Peyer's patch (tissue), 4 donors: ENCODE measurements around the gene ITGA2B.

ENCODE experiments used
- POLR2A ChIP-seq, 2 donors: fragments of 450-650 bp; IDR thresholded peaks; one replicate each; pipeline ENCODE4 v1.5.1; 2017; ENCODE audit warnings: antibody characterized with exemption in 2 of 2, mild to moderate bottlenecking in 2 of 2, moderate library complexity in 2 of 2
- TF ChIP-seq, protein P1 (sequence below), 6 experiments: fragments of 450-650 bp in 4 of 6; fragments of 200-600 bp in 2 of 6; sonication (generic) in 1 of 6; IDR thresholded peaks; one replicate each; pipeline ENCODE4 v1.5.1; 2017 to 2019; ENCODE audit warnings: antibody characterized with exemption in 6 of 6, mild to moderate bottlenecking in 3 of 6, moderate library complexity in 1 of 6

- TF ChIP-seq, protein P1, sequence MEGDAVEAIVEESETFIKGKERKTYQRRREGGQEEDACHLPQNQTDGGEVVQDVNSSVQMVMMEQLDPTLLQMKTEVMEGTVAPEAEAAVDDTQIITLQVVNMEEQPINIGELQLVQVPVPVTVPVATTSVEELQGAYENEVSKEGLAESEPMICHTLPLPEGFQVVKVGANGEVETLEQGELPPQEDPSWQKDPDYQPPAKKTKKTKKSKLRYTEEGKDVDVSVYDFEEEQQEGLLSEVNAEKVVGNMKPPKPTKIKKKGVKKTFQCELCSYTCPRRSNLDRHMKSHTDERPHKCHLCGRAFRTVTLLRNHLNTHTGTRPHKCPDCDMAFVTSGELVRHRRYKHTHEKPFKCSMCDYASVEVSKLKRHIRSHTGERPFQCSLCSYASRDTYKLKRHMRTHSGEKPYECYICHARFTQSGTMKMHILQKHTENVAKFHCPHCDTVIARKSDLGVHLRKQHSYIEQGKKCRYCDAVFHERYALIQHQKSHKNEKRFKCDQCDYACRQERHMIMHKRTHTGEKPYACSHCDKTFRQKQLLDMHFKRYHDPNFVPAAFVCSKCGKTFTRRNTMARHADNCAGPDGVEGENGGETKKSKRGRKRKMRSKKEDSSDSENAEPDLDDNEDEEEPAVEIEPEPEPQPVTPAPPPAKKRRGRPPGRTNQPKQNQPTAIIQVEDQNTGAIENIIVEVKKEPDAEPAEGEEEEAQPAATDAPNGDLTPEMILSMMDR (IDR thresholded peaks at IDR 0.05): no peak
- TF ChIP-seq POLR2A (IDR thresholded peaks at IDR 0.05): no peak
Measured at GRCh38 chr17:44382917-44383316, 6.5 kb downstream of the ITGA2B start.
